Measurements from ENCODE around the gene USP49.
"Not testable (repeated sequence)": the region's sequence is repeated elsewhere in the genome, so short reads cannot be mapped to it uniquely, and the experiment has no call there.

USP49 gene

DNA sequence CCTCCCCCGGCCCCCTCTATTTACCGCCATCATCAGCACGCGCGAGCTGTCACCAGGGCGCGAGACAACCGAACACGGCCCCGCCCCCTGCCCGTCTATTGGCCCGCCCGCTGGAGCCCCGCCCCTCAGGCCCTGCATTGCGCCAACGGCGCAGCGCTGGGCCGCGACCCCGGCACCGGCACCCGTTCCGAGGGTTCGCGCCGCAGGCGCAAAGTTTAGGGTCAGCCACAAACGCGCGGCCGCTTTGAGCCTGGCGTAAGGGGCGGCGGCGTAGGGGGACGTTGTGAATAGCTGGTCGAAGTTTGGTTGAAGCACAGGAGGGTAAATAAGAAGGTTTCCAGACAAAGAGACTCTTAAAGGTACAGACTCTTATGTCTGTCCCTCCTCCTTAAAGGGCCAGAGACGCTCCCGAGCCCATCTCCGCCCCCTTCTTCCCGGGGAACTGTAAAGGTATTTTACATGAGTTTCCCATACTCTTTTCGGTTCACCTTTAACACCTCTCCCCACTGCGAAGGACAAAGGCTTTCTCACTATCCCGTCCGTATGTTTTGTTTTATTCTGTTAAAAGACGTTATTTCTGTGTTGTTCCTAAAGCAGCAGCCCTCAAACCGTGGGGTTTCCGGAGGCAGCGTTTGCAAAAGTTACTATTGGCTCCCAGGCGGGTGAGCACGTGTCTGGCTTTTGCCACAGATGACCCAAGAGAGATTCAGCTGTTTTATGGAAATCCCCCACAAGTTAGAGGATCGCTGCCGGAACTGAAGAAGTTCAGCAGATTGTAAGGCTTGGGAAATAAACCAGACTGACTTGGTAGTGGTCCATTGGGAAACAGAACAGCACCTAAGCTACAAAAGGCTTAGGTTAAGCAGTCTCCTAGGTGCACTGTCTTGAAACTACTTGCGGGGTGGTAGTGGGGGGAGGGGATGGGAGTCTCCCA is at the start of gene USP49:
Gene USP49, minus strand, starts transcription at position 76 of the 934 bp plus-strand sequence. CDS start 88,392 bp downstream, outside the sequence.
- DNase-seq: peak; percentile 85

GRCh38 chr6:41943456-41943855 is 48.3 kb upstream of the USP49 start:
- DNase-seq: no peak

GRCh38 chr6:41942882-41943281 is 47.7 kb upstream of the USP49 start:
- DNase-seq: not testable (repeated sequence)

DNA sequence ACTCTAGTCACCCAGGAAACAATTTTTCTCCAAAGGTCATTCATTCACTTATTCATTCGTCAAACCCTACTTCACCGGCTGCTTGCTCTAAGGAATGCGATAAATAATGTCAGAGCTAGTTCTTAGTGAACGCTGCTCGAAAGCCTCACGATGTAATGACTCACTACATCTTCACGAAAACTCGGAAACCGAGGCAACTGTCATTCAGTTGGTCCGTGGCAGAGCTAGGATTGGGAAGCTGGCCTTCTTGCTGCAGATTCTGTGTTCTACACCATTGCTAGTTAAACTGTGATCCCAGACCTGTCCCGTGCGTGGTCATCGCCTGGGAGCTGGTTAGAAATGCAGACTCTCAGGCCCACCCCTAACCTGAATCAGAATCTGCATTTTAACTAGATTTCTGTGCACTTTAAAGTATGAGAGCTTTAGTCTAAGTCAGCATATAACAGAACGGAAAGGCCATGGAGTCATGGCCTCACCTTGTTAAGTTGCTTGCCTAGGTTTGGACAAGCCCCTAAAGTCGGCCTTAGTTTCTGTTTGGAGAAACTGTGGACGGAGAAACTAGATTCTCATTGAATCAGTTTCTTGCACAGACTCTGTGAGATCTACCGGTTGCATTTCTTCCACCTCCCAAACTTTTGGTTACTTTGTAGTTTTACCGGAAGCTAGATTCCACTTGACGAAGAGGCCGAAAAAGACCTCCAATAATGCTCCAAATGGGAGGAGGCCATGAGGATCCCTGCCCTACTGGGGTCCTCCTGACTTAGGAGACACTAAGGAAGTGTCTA is 47.1 kb upstream of the USP49 start:
- no peak for DNase-seq

GRCh38 chr6:41941280-41942066 is 46.3 kb upstream of the USP49 start, which contains the start of gene CCND3:
Gene CCND3 (minus strand): TSS chr6:41941808. CDS start chr6:41941649, 159 bp downstream.
- DNase-seq: peak; percentile 75

DNA sequence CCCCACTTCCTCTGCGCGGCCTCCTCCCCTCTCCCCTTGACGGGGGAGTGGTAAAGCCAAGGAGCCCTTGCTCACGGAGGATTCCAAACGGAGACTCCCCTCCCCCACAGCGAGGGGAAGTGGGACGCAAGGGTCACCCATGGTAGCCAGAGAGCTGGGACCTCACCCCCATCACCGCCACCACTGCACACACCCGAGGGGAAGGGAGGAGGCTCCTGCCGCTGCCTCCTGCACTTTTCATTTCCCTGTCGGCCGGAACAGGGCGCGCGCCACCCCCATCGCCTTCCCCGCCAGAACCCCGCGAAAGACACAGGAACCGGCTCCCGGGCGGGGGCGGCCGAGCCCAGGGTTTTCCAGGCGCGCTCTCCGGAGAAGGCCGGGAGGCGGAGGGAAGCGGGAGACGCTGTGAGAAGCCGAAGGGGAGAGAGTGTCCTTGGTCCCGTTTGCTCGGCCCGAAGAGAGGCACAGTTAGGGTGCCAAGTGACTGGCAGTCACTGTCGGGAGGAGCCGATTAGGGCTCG is 45.6 kb upstream of the USP49 start:
- DNase-seq: peak; percentile 47

DNA sequence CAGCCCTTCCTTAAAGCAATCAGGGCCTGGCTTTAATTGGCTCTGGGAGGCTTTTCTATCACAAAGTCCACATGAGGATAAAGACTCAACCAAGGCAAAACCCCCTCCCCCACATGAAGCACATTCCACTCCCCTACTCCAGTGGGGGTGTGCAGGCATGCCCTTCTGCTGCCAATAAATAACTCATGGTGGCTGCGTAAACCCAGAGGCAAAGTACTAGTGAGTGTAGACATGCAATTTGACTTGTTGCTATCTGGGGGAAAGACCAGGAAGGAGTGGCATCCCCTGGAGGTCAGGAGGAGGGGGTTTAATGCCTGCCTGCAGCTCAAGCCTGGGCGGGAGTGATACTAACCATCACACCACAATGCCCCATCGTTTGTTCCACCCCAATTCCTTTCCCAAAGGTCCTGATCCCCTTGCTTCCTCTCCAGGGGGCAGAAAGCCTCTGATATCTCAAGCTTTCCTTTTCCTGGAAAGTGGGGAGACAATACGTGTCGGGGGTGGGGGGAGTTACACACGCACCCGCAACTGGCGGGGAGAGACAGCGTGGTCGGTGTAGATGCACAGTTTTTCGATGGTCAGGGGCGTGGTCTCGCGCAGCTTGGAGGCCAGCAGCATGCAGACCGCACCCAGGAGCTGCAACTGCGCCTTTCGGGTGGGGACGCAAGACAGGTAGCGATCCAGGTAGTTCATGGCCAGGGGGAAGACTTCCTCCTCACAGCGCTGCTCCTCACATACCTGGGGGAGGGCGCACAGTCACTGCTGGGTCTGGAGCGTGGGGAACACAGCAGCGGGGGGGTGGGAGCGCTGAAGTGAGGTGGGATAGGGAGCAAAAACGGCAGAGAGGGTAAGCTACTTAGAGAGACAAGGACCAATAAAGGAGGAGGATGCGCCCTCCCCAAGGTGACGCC is 44.9 kb upstream of the USP49 start:
- peak; percentile 18 for DNase-seq

DNA sequence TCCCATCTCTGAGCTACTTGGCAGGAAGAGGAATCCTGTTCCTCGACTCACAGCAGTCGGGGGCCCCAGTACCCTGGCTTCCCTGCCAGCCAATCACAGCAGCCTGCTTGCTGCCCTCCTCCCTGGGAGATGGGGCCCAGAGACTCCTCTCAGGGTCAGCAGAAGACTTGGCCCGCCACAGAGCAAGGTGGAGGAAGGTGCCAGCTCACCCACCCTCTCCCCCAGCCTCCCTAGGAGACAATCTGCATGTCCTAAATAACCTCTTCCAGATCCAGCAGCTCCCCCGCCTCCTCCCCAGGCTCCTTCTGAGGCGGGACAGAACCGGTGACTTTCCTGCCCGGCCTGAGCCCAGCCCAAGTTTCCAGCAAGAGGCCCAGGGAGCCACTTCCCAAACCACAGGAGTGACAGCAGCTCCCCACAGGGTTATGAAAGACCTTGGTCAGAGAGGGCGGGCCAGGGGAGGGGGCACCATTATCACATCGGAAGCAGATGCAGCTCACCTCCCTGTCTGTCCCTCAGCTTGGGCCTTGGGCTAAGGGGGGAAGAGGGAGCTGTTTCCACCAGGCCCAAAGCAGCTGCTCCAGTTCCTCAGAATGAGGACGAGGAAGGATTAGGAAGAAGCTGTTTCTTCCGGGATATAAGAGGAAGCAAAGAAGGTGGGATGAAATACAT is 44.1 kb upstream of the USP49 start:
- DNase-seq: no peak

- DNase-seq: no peak
These were observed 43.5 kb upstream of the USP49 start for GRCh38 chr6:41938590-41939175.

- peak; percentile 60 for DNase-seq
These were observed 42.8 kb upstream of the USP49 start for GRCh38 chr6:41937861-41938574.

- DNase-seq: no peak
These were observed 42.3 kb upstream of the USP49 start for GRCh38 chr6:41937472-41937860.

GRCh38 chr6:41936073-41936837 is 41.1 kb upstream of the USP49 start:
- DNase-seq: peak; percentile 78

DNA sequence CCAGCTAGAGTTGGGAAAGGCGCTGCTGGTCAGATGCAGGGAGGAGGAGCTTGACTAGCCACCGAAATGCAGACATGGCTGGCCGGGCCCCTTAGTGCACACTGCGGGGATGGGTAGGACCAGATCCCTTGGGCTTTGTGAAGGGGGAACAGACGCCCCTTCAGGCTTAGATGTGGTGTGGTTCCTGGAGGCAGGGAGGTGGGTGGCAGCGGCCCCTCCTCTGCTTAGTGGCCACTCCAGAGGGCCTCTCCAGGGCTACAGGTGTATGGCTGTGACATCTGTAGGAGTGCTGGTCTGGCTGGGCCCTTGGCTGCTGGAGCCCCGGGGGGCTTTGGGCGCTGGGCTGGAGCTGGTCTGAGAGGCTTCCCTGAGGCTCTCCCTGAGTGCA is 40.5 kb upstream of the USP49 start:
- no peak for DNase-seq

- DNase-seq: no peak
These were observed 40.0 kb upstream of the USP49 start for GRCh38 chr6:41935193-41935574.

DNA sequence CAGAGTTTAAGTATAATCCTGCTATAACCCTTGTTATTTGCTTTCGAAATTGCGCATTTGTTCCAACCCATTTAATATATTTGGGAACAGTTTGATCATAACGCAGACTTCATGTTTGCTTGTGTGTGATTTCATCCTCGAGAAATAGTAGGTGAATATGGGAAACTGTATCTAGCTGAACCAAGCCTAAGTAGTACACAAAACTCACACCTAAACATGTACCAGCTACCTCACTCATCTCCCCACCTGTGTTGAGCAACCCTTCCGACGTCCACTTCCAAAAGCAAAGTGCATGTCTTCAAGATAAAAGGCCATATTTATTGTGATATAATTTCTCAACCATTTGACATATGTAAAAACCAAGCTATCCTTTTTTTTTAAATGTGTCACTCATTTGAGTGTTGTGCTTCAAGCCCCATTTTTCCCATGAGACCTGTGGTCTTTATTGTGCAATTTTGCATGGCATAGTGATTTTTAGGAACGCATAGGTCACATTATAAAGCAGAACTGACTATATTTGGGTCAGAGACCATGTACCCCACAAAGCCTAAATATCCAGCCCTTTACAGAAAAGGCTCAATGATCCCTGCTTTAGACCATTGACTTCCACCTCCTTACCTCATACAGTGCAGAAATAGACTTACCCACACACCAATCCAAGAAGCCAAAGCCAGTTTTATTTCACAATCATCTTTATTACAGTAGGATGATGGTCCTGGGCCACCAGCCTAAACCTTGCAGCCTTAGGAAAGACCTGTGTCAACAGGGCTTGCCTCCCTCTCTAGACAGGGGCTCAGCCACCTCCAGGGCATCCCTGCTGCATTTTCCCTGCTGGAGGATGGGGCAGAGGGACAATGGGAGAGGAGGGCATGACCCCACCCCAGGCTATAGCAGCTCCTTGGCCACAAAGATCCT is 39.4 kb upstream of the USP49 start:
- no peak for DNase-seq

- DNase-seq: no peak
These were observed 37.2 kb upstream of the USP49 start for GRCh38 chr6:41932378-41932777.

DNA sequence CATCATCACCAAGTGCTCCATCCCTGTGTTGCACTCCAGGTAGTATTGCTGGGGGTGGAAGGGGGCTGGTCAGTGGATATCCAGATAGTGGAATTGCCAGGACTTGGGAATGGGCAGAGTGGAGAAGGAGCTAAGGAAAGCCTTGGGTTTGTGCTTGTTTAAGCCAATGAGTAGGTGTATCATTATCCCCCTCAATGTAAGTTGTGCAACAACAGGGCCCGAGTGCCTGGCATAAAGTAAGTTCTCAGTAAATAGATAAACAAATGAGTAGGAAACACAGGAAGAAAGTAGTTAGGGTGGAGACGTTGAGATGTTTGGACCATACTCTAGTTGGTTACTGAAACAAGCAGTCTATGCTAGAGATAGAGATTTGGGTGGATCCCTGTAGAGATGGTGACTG is 36.6 kb upstream of the USP49 start:
- no peak for DNase-seq

GRCh38 chr6:41929924-41930323 is 34.7 kb upstream of the USP49 start:
- DNase-seq: no peak

Data from activated effector memory CD4-positive, alpha-beta T cell treated with Interleukin-2 at 50 U/mL for 16 hours (primary cell).